H1 (cell line): ENCODE data around the gene IL9. TPM values are rescaled to one million over a fixed set of nuclear protein-coding genes. Genes with fewer than 3 reads are reported as not detected.

ENCODE experiments used
- CTCF ChIA-PET: fragments of 300-600 bp; sonication (Branson Sonifier 250); formaldehyde crosslinking; loops from one replicate; lab custom pipeline; 2021; ENCODE audit not compliant: partially characterized antibody; lab: Charles Lee
- POLR2A ChIA-PET: fragments of 300-600 bp; sonication (Branson Sonifier 250); formaldehyde crosslinking; loops from one replicate; lab custom pipeline; 2021; ENCODE audit warnings: inconsistent platforms; ENCODE audit not compliant: partially characterized antibody; lab: Charles Lee
- DNase-seq, 2 experiments: peaks; one replicate each; pipeline versions ENCODE4 v3.0.0 to v3.0.0-alpha.2; 2010 to 2022; ENCODE audit warnings: low spot score in 2 of 2, low read depth in 1 of 2, mixed read lengths in 1 of 2
- FAIRE-seq: peaks from 2 replicates; lab custom pipeline; 2011; peaks lifted over from hg19 to GRCh38; lab: Jason Lieb, UNC
- H2AFZ ChIP-seq: 2 replicates; pipeline ENCODE4 v1.8.1; 2012; ENCODE audit warnings: low read length, inconsistent platforms
- H2AK5ac ChIP-seq: 2 replicates; pipeline ENCODE4 v1.6.1; 2013; ENCODE audit warnings: low read depth, low read length
- H2BK120ac ChIP-seq: replicated peaks from 2 replicates; pipeline ENCODE3; 2013; ENCODE audit warnings: low read depth, low read length, inconsistent platforms
- H2BK12ac ChIP-seq: 2 replicates; pipeline ENCODE4 v1.6.1; 2013; ENCODE audit warnings: low read depth, low read length
- H2BK15ac ChIP-seq: 2 replicates; pipeline ENCODE4 v1.6.1; 2013; ENCODE audit warnings: low read length
- H2BK20ac ChIP-seq: 2 replicates; pipeline ENCODE4 v1.6.1; 2013; ENCODE audit warnings: low read length
- H2BK5ac ChIP-seq: 2 replicates; pipeline ENCODE4 v1.6.1; 2013; ENCODE audit warnings: low read depth, low read length
- H3K14ac ChIP-seq: 2 replicates; pipeline ENCODE4 v1.6.1; 2013; ENCODE audit warnings: inconsistent platforms; ENCODE audit not compliant: insufficient read length
- H3K18ac ChIP-seq: 2 replicates; pipeline ENCODE4 v1.6.1; 2013; ENCODE audit warnings: low read length; ENCODE audit errors: extremely low read depth
- H3K23ac ChIP-seq: 2 replicates; pipeline ENCODE4 v1.6.1; 2013; ENCODE audit warnings: inconsistent platforms; ENCODE audit not compliant: insufficient read length
- H3K23me2 ChIP-seq: 2 replicates; pipeline ENCODE4 v1.6.1; 2013; ENCODE audit warnings: low read depth, low read length
- H3K27ac ChIP-seq: 2 replicates; pipeline ENCODE4 v1.6.1; 2011; ENCODE audit warnings: low read depth, low read length, inconsistent platforms
- H3K27me3 ChIP-seq, 4 experiments: replicated peaks in 1 of 4; 1 replicate in 1 of 4; 2 replicates in 3 of 4; pipeline versions ENCODE4 v1.6.1 to v1.8.1; 2011 to 2013; ENCODE audit warnings: low read length in 3 of 4, mild to moderate bottlenecking in 3 of 4, inconsistent platforms in 2 of 4, mixed read lengths in 2 of 4, moderate library complexity in 1 of 4; ENCODE audit not compliant: control insufficient read depth in 3 of 4, insufficient read depth in 3 of 4; ENCODE audit errors: extremely low read depth in 1 of 4
- H3K36me3 ChIP-seq, 4 experiments: 2 replicates each; pipeline versions ENCODE4 v1.6.1 to v1.8.1; 2011 to 2013; ENCODE audit warnings: mild to moderate bottlenecking in 4 of 4, low read length in 3 of 4, moderate library complexity in 2 of 4, control low read depth in 1 of 4, inconsistent platforms in 1 of 4; ENCODE audit not compliant: insufficient read depth in 4 of 4, control insufficient read depth in 2 of 4
- H3K4ac ChIP-seq: replicated peaks from 2 replicates; pipeline ENCODE3; 2013; ENCODE audit warnings: low read length, low read depth, mixed read lengths, inconsistent platforms; ENCODE audit not compliant: insufficient read length
- H3K4me1 ChIP-seq, 4 experiments: replicated peaks in 1 of 4; 1 replicate in 1 of 4; 2 replicates in 3 of 4; pipeline versions ENCODE4 v1.6.1 to v1.8.1; 2011 to 2013; ENCODE audit warnings: low read length in 3 of 4, inconsistent platforms in 2 of 4, mixed read lengths in 1 of 4; ENCODE audit not compliant: insufficient read depth in 4 of 4, control insufficient read depth in 3 of 4
- H3K4me2 ChIP-seq, 2 experiments: 2 replicates each; pipeline versions ENCODE4 v1.6.1 to v1.8.1; 2011 to 2013; ENCODE audit warnings: low read depth in 2 of 2, low read length in 2 of 2, control low read depth in 1 of 2, inconsistent platforms in 1 of 2, mild to moderate bottlenecking in 1 of 2; ENCODE audit not compliant: insufficient read depth in 1 of 2
- H3K4me3 ChIP-seq, 4 experiments: fragments of 200-600, 300-600 bp in 1 of 4; sonication (generic), shearing (Covaris generic), sonication (Bioruptor Twin) in 1 of 4; 2 replicates each; pipeline versions ENCODE4 v1.5.1 to v1.8.1; 2011 to 2016; ENCODE audit warnings: low read length in 4 of 4, low read depth in 3 of 4, control low read depth in 2 of 4, inconsistent platforms in 2 of 4, mild to moderate bottlenecking in 2 of 4, mixed read lengths in 1 of 4, moderate library complexity in 1 of 4; ENCODE audit not compliant: insufficient read depth in 2 of 4; ENCODE audit errors: extremely low read depth in 1 of 4
- H3K56ac ChIP-seq: replicated peaks from 2 replicates; pipeline ENCODE3; 2013; ENCODE audit warnings: low read depth, mild to moderate bottlenecking, mixed read lengths, low read length, inconsistent platforms; ENCODE audit not compliant: insufficient read length
- H3K79me1 ChIP-seq: 2 replicates; pipeline ENCODE4 v1.6.1; 2013; ENCODE audit warnings: low read depth, low read length, control low read depth
- H3K79me2 ChIP-seq, 2 experiments: 2 replicates each; pipeline versions ENCODE4 v1.6.1 to v1.8.1; 2012 to 2013; ENCODE audit warnings: low read length in 2 of 2, mild to moderate bottlenecking in 2 of 2, inconsistent platforms in 1 of 2; ENCODE audit not compliant: insufficient read depth in 2 of 2, control insufficient read depth in 1 of 2
- H3K9ac ChIP-seq, 4 experiments: replicated peaks in 1 of 4; 1 replicate in 1 of 4; 2 replicates in 3 of 4; pipeline versions ENCODE4 v1.6.1 to v1.8.1; 2011 to 2013; ENCODE audit warnings: low read depth in 3 of 4, low read length in 3 of 4, control low read depth in 2 of 4, mild to moderate bottlenecking in 2 of 4, moderate library complexity in 2 of 4, inconsistent platforms in 1 of 4; ENCODE audit errors: extremely low read depth in 1 of 4
- H3K9me3 ChIP-seq, 2 experiments: 2 replicates each; pipeline versions ENCODE4 v1.6.1 to v1.8.1; 2012 to 2013; ENCODE audit warnings: mild to moderate bottlenecking in 2 of 2, moderate library complexity in 2 of 2, control low read depth in 1 of 2, inconsistent platforms in 1 of 2, low read depth in 1 of 2, low read length in 1 of 2, mixed read lengths in 1 of 2; ENCODE audit not compliant: insufficient read depth in 2 of 2
- H4K20me1 ChIP-seq, 2 experiments: replicated peaks in 1 of 2; 2 replicates each; pipeline versions ENCODE3 to v1.8.1; 2011 to 2013; ENCODE audit warnings: inconsistent platforms in 2 of 2, low read length in 2 of 2, mild to moderate bottlenecking in 1 of 2; ENCODE audit not compliant: insufficient read depth in 2 of 2, control insufficient read depth in 1 of 2
- H4K5ac ChIP-seq: 2 replicates; pipeline ENCODE4 v1.6.1; 2013; ENCODE audit warnings: low read length, low read depth, mixed read lengths, inconsistent platforms; ENCODE audit not compliant: insufficient read length
- H4K8ac ChIP-seq: 2 replicates; pipeline ENCODE4 v1.8.0; 2013; ENCODE audit warnings: mild to moderate bottlenecking, moderate library complexity, low read length, inconsistent platforms; ENCODE audit not compliant: insufficient read depth; ENCODE audit errors: extremely low read depth
- H4K91ac ChIP-seq: replicated peaks from 2 replicates; pipeline ENCODE3; 2013; ENCODE audit warnings: low read length, mixed read lengths, inconsistent platforms; ENCODE audit not compliant: insufficient read length
- CEBPB ChIP-seq: IDR thresholded peaks from 2 replicates; pipeline ENCODE4 v1.6.1; 2012; ENCODE audit warnings: low read depth, low read length
- E2F6 ChIP-seq: IDR thresholded peaks from 2 replicates; pipeline ENCODE4 v1.6.1; 2012; ENCODE audit warnings: inconsistent platforms
- EGR1 ChIP-seq: IDR thresholded peaks from 2 replicates; pipeline ENCODE4 v1.6.1; 2011; ENCODE audit warnings: low read depth, low read length, borderline replicate concordance
- JUN ChIP-seq: IDR thresholded peaks from 2 replicates; pipeline ENCODE4 v1.6.1; 2011; ENCODE audit warnings: low read depth, mild to moderate bottlenecking, improper control_type of control experiment, low read length
- whole genome bisulfite sequencing, 2 experiments: shearing (Covaris generic) in 1 of 2; methylation state at CpG; one replicate each; pipeline versions ENCODE4 v1.1.6 to v1.1.7; 2013 to 2015; ENCODE audit warnings: low lambda C conversion rate in 2 of 2, mixed read lengths in 2 of 2, inconsistent platforms in 1 of 2, low coverage in 1 of 2, missing lambda C conversion rate in 1 of 2; ENCODE audit not compliant: insufficient replicate concordance in 2 of 2, insufficient coverage in 1 of 2, insufficient read length in 1 of 2; ENCODE audit errors: extremely low coverage in 1 of 2, missing lambda C conversion rate in 1 of 2; 5-methylcytosine and 5-hydroxymethylcytosine counted together
- polyA plus RNA-seq, 7 experiments: library from polyadenylated mRNA; depleted of rRNA in 3 of 7; stranded (reverse) in 5 of 7; unstranded in 2 of 7; fragments of >200 nt in 5 of 7; fragments of 200-250 nt in 2 of 7; gene quantifications; 1 replicate in 5 of 7; 2 replicates in 1 of 7; 4 replicates in 1 of 7; pipeline versions ENCODE4 v1.2.1 to v1.2.3, GENCODE V29; 2011 to 2013; ENCODE audit warnings: missing spikeins in 2 of 7, mixed read lengths in 2 of 7
- total RNA-seq: library from RNA; stranded (reverse); fragmentation: NEBNext Ultra II Directional; extraction: Animal tissue kit (Norgen Biotek cat#: 25700); gene quantifications from 2 replicates; pipeline ENCODE4 v1.2.1, GENCODE V29; 2021

Gene IL9
- total and polyA plus RNA-seq, 2 of the 8 experiments (the other 6 are each of a cell fraction or from before 2014, with no cell fraction given) = not detected

DNA sequence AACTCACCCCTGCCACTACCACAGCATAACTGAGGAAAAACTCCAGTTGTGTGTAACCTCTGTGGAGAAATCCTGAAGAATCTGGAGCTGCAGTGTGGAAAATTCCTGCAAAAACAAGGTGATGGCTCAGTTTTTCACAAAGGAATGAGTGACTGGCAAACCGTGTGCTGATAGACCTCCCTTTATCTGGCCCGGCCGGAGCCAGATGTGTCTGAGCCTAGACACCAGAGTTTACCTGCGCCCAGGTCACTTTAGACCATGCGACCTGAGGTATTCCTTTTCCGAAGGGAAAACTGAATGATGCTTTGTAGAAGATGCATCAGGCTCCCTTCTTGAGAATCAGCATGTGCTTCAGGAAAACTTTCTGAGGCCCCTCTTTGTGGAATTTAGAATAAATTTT is 45.0 kb downstream of the IL9 start:
- no peaks in the 10 kb centered on the region for H3K79me2 ChIP-seq
- ChIA-PET CTCF (interaction anchor here (1.9 kb wide), 1 partner anchor 284 kb away, joined by 6 read pairs; no protein-coding TSS in a partner anchor), POLR2A (no interaction called here)
- no peaks in the 10 kb centered on the region for H3K79me1 ChIP-seq
- H3K9ac ChIP-seq = no peak overlapping the region
- no peak overlapping the region for H3K18ac ChIP-seq
- 95% methylated on average over 6 of the region's 6 CpGs; no CpG with 5 or more reads in 1 of the 2 experiments for WGBS, 2 experiments
- H2BK120ac ChIP-seq = no peak overlapping the region
- DNase-seq = no peak
- no peak overlapping the region for H3K14ac ChIP-seq
- no peaks in the 10 kb centered on the region for H3K9me3 ChIP-seq
- H2BK12ac ChIP-seq = no peak overlapping the region
- H3K27ac ChIP-seq = no peak overlapping the region
- H2BK20ac ChIP-seq = no peak overlapping the region
- H4K91ac ChIP-seq = no peak overlapping the region
- H3K36me3 ChIP-seq = no peaks in the 10 kb centered on the region
- no peak overlapping the region for H3K56ac ChIP-seq
- no peak overlapping the region for H4K8ac ChIP-seq
- H3K4me1 ChIP-seq = no peaks in the 10 kb centered on the region
- no peaks in the 10 kb centered on the region for H4K20me1 ChIP-seq
- no peak overlapping the region for H4K5ac ChIP-seq
- H2BK5ac ChIP-seq = no peak overlapping the region
- no peak overlapping the region for H3K4ac ChIP-seq
- H3K4me3 ChIP-seq = no peak overlapping the region
- H2BK15ac ChIP-seq = no peak overlapping the region
- no peaks in the 10 kb centered on the region for H3K27me3 ChIP-seq
- H3K23me2 ChIP-seq = no peaks in the 10 kb centered on the region
- no peak overlapping the region for H2AK5ac ChIP-seq
- no peak overlapping the region for H2AFZ ChIP-seq
- no peak overlapping the region for H3K23ac ChIP-seq
- no peak overlapping the region for H3K4me2 ChIP-seq
- no peak for FAIRE-seq
- TF ChIP-seq E2F6 (no peak), CEBPB (no peak), EGR1 (no peak), JUN (no peak)
